Panc1 (cell line): ENCODE measurements around the gene OR52M1. TPM values are rescaled to one million over a fixed set of nuclear protein-coding genes. Genes with fewer than 3 reads are reported as not detected.

Experiments used
- ATAC-seq: fragments of 200-7000 bp; cut with Tn5 transposase; 2 replicates; pipeline ENCODE4 v1.9.1; 2020; ENCODE audit warnings: mild to moderate bottlenecking, moderate library complexity
- BruUV-seq: library from RNA; stranded (reverse); fragments of 400-500 nt; replicated peaks from 2 replicates; lab custom pipeline; 2021; lab: Mats Ljungman, UMichigan
- CTCF ChIA-PET: fragments of 300-600 bp; sonication (Branson Sonifier 250); formaldehyde crosslinking; loops from one replicate; lab custom pipeline; 2022; ENCODE audit warnings: antibody characterized with exemption; lab: Charles Lee
- POLR2A ChIA-PET: fragments of 300-600 bp; sonication (Branson Sonifier 250); formaldehyde crosslinking; loops from one replicate; lab custom pipeline; 2022; ENCODE audit warnings: antibody characterized with exemption; lab: Charles Lee
- DNase-seq: peaks from one replicate; pipeline ENCODE4 v3.0.0-alpha.2; 2010; ENCODE audit warnings: low read depth, low spot score
- H3K27ac ChIP-seq: 2 replicates; pipeline ENCODE4 v1.5.1; 2011; ENCODE audit warnings: mild to moderate bottlenecking, low read length, inconsistent platforms
- H3K27me3 ChIP-seq: fragments of 200-500 bp; sonication (Bioruptor generic); 2 replicates; pipeline ENCODE4 v1.6.0; 2014; ENCODE audit warnings: low read length, inconsistent platforms; ENCODE audit not compliant: control insufficient read depth, insufficient read depth
- H3K36me3 ChIP-seq: fragments of 200-500 bp; sonication (Bioruptor generic); 2 replicates; pipeline ENCODE4 v1.5.1; 2014; ENCODE audit warnings: inconsistent platforms, mild to moderate bottlenecking, low read length, moderate library complexity; ENCODE audit not compliant: control insufficient read depth, insufficient read depth
- H3K4me1 ChIP-seq: 2 replicates; pipeline ENCODE4 v1.5.1; 2011; ENCODE audit warnings: inconsistent platforms, mild to moderate bottlenecking, low read length, moderate library complexity; ENCODE audit not compliant: control insufficient read depth, insufficient read depth
- H3K4me3 ChIP-seq, 2 experiments: 2 replicates each; pipeline ENCODE4 v1.5.1; 2011 to 2012; ENCODE audit warnings: low read depth in 2 of 2, low read length in 2 of 2, mild to moderate bottlenecking in 2 of 2, inconsistent platforms in 1 of 2, moderate library complexity in 1 of 2
- H3K9me3 ChIP-seq: fragments of 200-500 bp; sonication (Bioruptor generic); 2 replicates; pipeline ENCODE4 v1.5.1; 2014; ENCODE audit warnings: low read depth, mild to moderate bottlenecking, inconsistent platforms, low read length, moderate library complexity; ENCODE audit not compliant: control insufficient read depth, insufficient read depth
- CTCF ChIP-seq: fragments of 450-650 bp; IDR thresholded peaks from 2 replicates; pipeline ENCODE4 v1.5.1; 2017; ENCODE audit warnings: mild to moderate bottlenecking
- POLR2AphosphoS5 ChIP-seq: IDR thresholded peaks from 2 replicates; pipeline ENCODE4 v1.6.1; 2012; ENCODE audit warnings: mild to moderate bottlenecking, low read depth, low read length, moderate library complexity
- REST ChIP-seq, 2 experiments: IDR thresholded peaks; 2 replicates each; pipeline ENCODE4 v1.6.1; 2011 to 2012; ENCODE audit warnings: low read depth in 2 of 2, control low read depth in 1 of 2, low read length in 1 of 2, mild to moderate bottlenecking in 1 of 2, moderate library complexity in 1 of 2; ENCODE audit not compliant: insufficient read depth in 1 of 2
- SIN3A ChIP-seq: IDR thresholded peaks from 2 replicates; pipeline ENCODE4 v1.6.1; 2012; ENCODE audit warnings: low read depth, mild to moderate bottlenecking, low read length, moderate library complexity, borderline replicate concordance; ENCODE audit not compliant: insufficient read depth
- TCF7L2 ChIP-seq: IDR thresholded peaks from 2 replicates; pipeline ENCODE4 v1.6.1; 2011; ENCODE audit warnings: mild to moderate bottlenecking, low read depth, low read length, inconsistent platforms
- in situ Hi-C: cut with HindIII; loops from 2 replicates; pipeline ENCODE4 v1.10.0; 2016; ENCODE audit warnings: low sequenced_read_pairs, low pct_unique_long_range_greater_than_20kb
- intact Hi-C: fragments of 100-400 bp; cut with micrococcal nuclease; formaldehyde crosslinking; loops from one replicate; pipeline ENCODE4 v1.10.0; 2022; ENCODE audit not compliant: unreplicated experiment
- total RNA-seq: library from RNA; stranded (reverse); gene quantifications from one replicate; pipeline ENCODE4 v1.2.1, GENCODE V29; 2021; ENCODE audit not compliant: unreplicated experiment

OR52M1 gene
- total RNA-seq, 1 experiment from 2014 or later: not detected

- CTCF ChIA-PET: no interaction called here
- Histone ChIP-seq H3K4me1 (no peaks in the 10 kb centered on the region), H3K36me3 (no peaks in the 10 kb centered on the region), H3K4me3 (no peak overlapping the region), H3K9me3 (no peaks in the 10 kb centered on the region), H3K27me3 (no peaks in the 10 kb centered on the region; the same call in 1 of the 2 replicates), H3K27ac (no peak overlapping the region)
- no peak for TF ChIP-seq POLR2AphosphoS5
- TF ChIP-seq SIN3A: no peak
- no peak for TF ChIP-seq CTCF
- no peak for TF ChIP-seq TCF7L2
- TF ChIP-seq REST (IDR thresholded peaks at IDR 0.05; ENCODE audit: insufficient read depth in 1 of 2, low read depth in 2 of 2, low read length in 1 of 2): no peak
- intact Hi-C loops (no loop called here), in situ Hi-C loops (no loop called here)
- ATAC-seq: no peak
- POLR2A ChIA-PET: no interaction called here
- BruUV-seq: no TSS peak
- no peak for DNase-seq
Measured at GRCh38 chr11:4565371-4565770, 20.4 kb downstream of the OR52M1 start.

GRCh38 chr11:4569075-4569474 lies 24.1 kb downstream of the OR52M1 start:
- Histone ChIP-seq H3K36me3 (no peaks in the 10 kb centered on the region), H3K9me3 (no peaks in the 10 kb centered on the region), H3K27ac (no peak overlapping the region), H3K4me3 (no peak overlapping the region), H3K27me3 (peaks cover 2% of the 10 kb centered on the region; the same call in 1 of the 2 replicates), H3K4me1 (no peaks in the 10 kb centered on the region)
- no TSS peak for BruUV-seq
- in situ Hi-C loops: no loop called here
- CTCF ChIA-PET: no interaction called here
- DNase-seq (no peak), ATAC-seq (no peak)
- TF ChIP-seq TCF7L2 (no peak), POLR2AphosphoS5 (no peak), SIN3A (no peak), CTCF (no peak), REST (IDR thresholded peaks at IDR 0.05; ENCODE audit: insufficient read depth in 1 of 2, low read depth in 2 of 2, low read length in 1 of 2) (no peak)
- intact Hi-C loops: no loop called here
- POLR2A ChIA-PET: no interaction called here
